Vagina (tissue), 2 donors: ENCODE measurements around the gene NRXN2. TPM values are rescaled to one million over a fixed set of nuclear protein-coding genes. Genes with fewer than 3 reads are reported as not detected.

Experiments used
- DNase-seq, 2 donors: peaks; one replicate each; pipeline ENCODE4 v3.0.0-alpha.2; 2017; ENCODE audit errors: extremely low spot score in 2 of 2
- H3K27ac ChIP-seq: fragments of 200-600 bp; sonication (generic); one replicate; pipeline ENCODE4 v1.5.1; 2019
- H3K27me3 ChIP-seq: fragments of 200-600 bp; sonication (generic); one replicate; pipeline ENCODE4 v1.5.1; 2019
- H3K36me3 ChIP-seq, 2 donors: fragments of 200-600 bp; sonication (generic); one replicate each; pipeline ENCODE4 v1.5.1; 2017 to 2019
- H3K4me1 ChIP-seq: fragments of 200-600 bp; sonication (generic); one replicate; pipeline ENCODE4 v1.5.1; 2019
- H3K4me3 ChIP-seq, 2 donors: fragments of 200-600 bp; sonication (generic); 1 replicate in 1 of 2; 2 replicates in 1 of 2; pipeline ENCODE4 v1.5.1; 2016 to 2019
- H3K9me3 ChIP-seq: fragments of 200-600 bp; sonication (generic); one replicate; pipeline ENCODE4 v1.5.1; 2019
- CTCF ChIP-seq, 3 experiments: fragments of 450-650 bp in 2 of 3; fragments of 200-600 bp in 1 of 3; sonication (generic) in 1 of 3; IDR thresholded peaks; one replicate each; pipeline ENCODE4 v1.5.1; 2017 to 2019; ENCODE audit warnings: antibody characterized with exemption in 3 of 3, mild to moderate bottlenecking in 2 of 3, moderate library complexity in 2 of 3
- POLR2A ChIP-seq, 2 donors: fragments of 450-650 bp; IDR thresholded peaks; one replicate each; pipeline ENCODE4 v1.6.1; 2017; ENCODE audit warnings: antibody characterized with exemption in 2 of 2, mild to moderate bottlenecking in 2 of 2, moderate library complexity in 2 of 2
- POLR2AphosphoS5 ChIP-seq, 2 donors: sonication (generic); formaldehyde crosslinking; IDR thresholded peaks; one replicate each; pipeline ENCODE4 v1.9.0; 2017; ENCODE audit warnings: antibody characterized with exemption in 2 of 2, mild to moderate bottlenecking in 2 of 2, low read depth in 1 of 2; ENCODE audit not compliant: insufficient read depth in 1 of 2
- intact Hi-C: fragments of 100-400 bp; cut with DNase I; formaldehyde crosslinking; loops from one replicate; pipeline ENCODE4 v1.15.1; 2023
- total RNA-seq: library from RNA; depleted of rRNA; stranded (reverse); fragments of >200 nt; gene quantifications from one replicate; pipeline ENCODE4 v1.2.3, GENCODE V29; 2016

Gene NRXN2
- total RNA-seq, 1 donor from 2014 or later, result 16.9 TPM

- DNase-seq, result no peak
- Histone ChIP-seq H3K27me3 (no peaks in the 10 kb centered on the region), H3K4me3 (no peak overlapping the region), H3K27ac (no peak overlapping the region), H3K36me3 (no peaks in the 10 kb centered on the region), H3K4me1 (peaks cover 13% of the 10 kb centered on the region), H3K9me3 (no peaks in the 10 kb centered on the region)
- intact Hi-C loops, result no loop called here
- TF ChIP-seq CTCF (IDR thresholded peaks at IDR 0.05) (no peak), POLR2AphosphoS5 (IDR thresholded peaks at IDR 0.05; ENCODE audit: insufficient read depth in 1 of 2, low read depth in 1 of 2) (no peak), POLR2A (IDR thresholded peaks at IDR 0.05) (no peak)
Measured at GRCh38 chr11:64604458-64605243, 118.3 kb downstream of the NRXN2 start.

- TF ChIP-seq POLR2AphosphoS5 (IDR thresholded peaks at IDR 0.05; ENCODE audit: insufficient read depth in 1 of 2, low read depth in 1 of 2) (no peak), POLR2A (IDR thresholded peaks at IDR 0.05) (no peak), CTCF (IDR thresholded peaks at IDR 0.05) (no peak)
- Histone ChIP-seq H3K9me3 (no peaks in the 10 kb centered on the region), H3K4me3 (no peak overlapping the region), H3K27me3 (no peaks in the 10 kb centered on the region), H3K4me1 (peaks cover 7% of the 10 kb centered on the region), H3K27ac (no peak overlapping the region), H3K36me3 (no peaks in the 10 kb centered on the region)
- intact Hi-C loops, result no loop called here
- DNase-seq, result no peak
Measured at GRCh38 chr11:64603411-64604110, 119.4 kb downstream of the NRXN2 start.

- Histone ChIP-seq H3K4me3 (no peak overlapping the region), H3K4me1 (no peaks in the 10 kb centered on the region), H3K27me3 (no peaks in the 10 kb centered on the region), H3K36me3 (no peaks in the 10 kb centered on the region), H3K27ac (no peak overlapping the region), H3K9me3 (no peaks in the 10 kb centered on the region)
- no peak for DNase-seq
- TF ChIP-seq POLR2AphosphoS5 (IDR thresholded peaks at IDR 0.05; ENCODE audit: insufficient read depth in 1 of 2, low read depth in 1 of 2) (no peak), POLR2A (IDR thresholded peaks at IDR 0.05) (no peak), CTCF (IDR thresholded peaks at IDR 0.05) (no peak)
- intact Hi-C loops, result no loop called here
Measured at GRCh38 chr11:64602466-64603070, 120.4 kb downstream of the NRXN2 start.

DNA sequence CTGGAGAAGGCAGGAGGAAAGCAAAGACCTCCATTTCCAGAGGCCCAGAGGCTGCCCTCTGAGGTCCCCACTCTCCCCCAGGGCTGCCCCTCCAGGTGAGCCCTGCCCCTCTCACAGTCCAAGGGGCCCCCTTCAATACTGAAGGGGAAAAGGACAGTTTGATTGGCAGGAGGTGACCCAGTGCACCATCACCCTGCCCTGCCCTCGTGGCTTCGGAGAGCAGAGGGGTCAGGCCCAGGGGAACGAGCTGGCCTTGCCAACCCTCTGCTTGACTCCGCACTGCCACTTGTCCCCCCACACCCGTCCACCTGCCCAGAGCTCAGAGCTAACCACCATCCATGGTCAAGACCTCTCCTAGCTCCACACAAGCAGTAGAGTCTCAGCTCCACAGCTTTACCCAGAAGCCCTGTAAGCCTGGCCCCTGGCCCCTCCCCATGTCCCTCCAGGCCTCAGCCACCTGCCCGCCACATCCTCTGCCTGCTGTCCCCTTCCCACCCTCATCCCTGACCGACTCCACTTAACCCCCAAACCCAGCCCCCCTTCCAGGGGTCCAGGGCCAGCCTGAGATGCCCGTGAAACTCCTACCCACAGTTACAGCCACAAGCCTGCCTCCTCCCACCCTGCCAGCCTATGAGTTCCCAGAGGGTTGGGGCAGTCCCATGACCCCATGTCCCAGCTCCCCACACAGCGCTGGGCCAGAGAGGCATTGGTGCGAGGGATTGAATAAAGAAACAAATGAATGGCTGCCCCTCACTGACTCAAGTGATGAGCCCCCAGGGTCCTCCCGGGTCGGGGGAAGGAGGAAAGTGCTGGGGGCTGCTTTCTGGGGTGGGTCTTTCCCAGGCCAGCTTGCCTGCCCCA, 121.2 kb downstream of the NRXN2 start:
- Histone ChIP-seq H3K4me1 (no peaks in the 10 kb centered on the region), H3K36me3 (no peaks in the 10 kb centered on the region)

More for the DNA sequence above, 121.2 kb downstream of the NRXN2 start:
- Histone ChIP-seq H3K9me3 (no peaks in the 10 kb centered on the region), H3K4me3 (no peak overlapping the region), H3K27ac (no peak overlapping the region), H3K27me3 (no peaks in the 10 kb centered on the region)
- DNase-seq, result no peak
- TF ChIP-seq POLR2A (IDR thresholded peaks at IDR 0.05) (no peak), CTCF (IDR thresholded peaks at IDR 0.05) (no peak), POLR2AphosphoS5 (IDR thresholded peaks at IDR 0.05; ENCODE audit: insufficient read depth in 1 of 2, low read depth in 1 of 2) (no peak)
- intact Hi-C loops, result no loop called here
